Right atrium auricular region (tissue), 2 donors: ENCODE results near the gene FOXL3. TPM values are rescaled to one million over a fixed set of nuclear protein-coding genes. Genes with fewer than 3 reads are reported as not detected.

Source experiments
- DNase-seq: peaks from one replicate; pipeline ENCODE4 v3.0.0-alpha.2; 2019; ENCODE audit warnings: low spot score
- H3K27ac ChIP-seq, 2 donors: fragments of 200-600 bp; sonication (generic); 1 replicate in 1 of 2; 2 replicates in 1 of 2; pipeline ENCODE4 v1.5.1; 2016 to 2019
- H3K27me3 ChIP-seq, 2 donors: fragments of 200-600 bp; sonication (generic); one replicate each; pipeline versions ENCODE4 v1.5.1 to v1.6.0; 2017 to 2019
- H3K36me3 ChIP-seq: fragments of 200-600 bp; sonication (generic); one replicate; pipeline ENCODE4 v1.5.1; 2016
- H3K4me1 ChIP-seq, 2 donors: fragments of 200-600 bp; sonication (generic); one replicate each; pipeline versions ENCODE4 v1.5.1 to v1.6.0; 2017 to 2019
- H3K4me3 ChIP-seq, 2 donors: fragments of 200-600 bp; sonication (generic); 1 replicate in 1 of 2; 2 replicates in 1 of 2; pipeline ENCODE4 v1.5.1; 2017 to 2019; ENCODE audit warnings: mild to moderate bottlenecking in 1 of 2, moderate library complexity in 1 of 2
- H3K9me3 ChIP-seq, 2 donors: fragments of 200-600 bp; sonication (generic); one replicate each; pipeline ENCODE4 v1.5.1; 2019
- CTCF ChIP-seq, 2 donors: fragments of 200-600 bp; sonication (generic); IDR thresholded peaks; one replicate each; pipeline ENCODE4 v1.5.1; 2019; ENCODE audit warnings: antibody characterized with exemption in 2 of 2
- total RNA-seq, 2 donors: library from RNA; depleted of rRNA; stranded (reverse); fragments of >200 nt; gene quantifications; one replicate each; pipeline ENCODE4 v1.1.0, GENCODE V29; 2016

Gene FOXL3
- total RNA-seq, 2 donors from 2014 or later: not detected

GRCh38 chr7:252981-253380, 37.0 kb upstream of the FOXL3 start:
- Histone ChIP-seq H3K27ac (no peak overlapping the region), H3K36me3 (peaks cover 53% of the 10 kb centered on the region), H3K27me3 (no peaks in the 10 kb centered on the region), H3K4me3 (no peak overlapping the region), H3K4me1 (no peaks in the 10 kb centered on the region), H3K9me3 (no peaks in the 10 kb centered on the region)
- TF ChIP-seq CTCF (IDR thresholded peaks at IDR 0.05): no peak
- DNase-seq: no peak

- TF ChIP-seq CTCF (IDR thresholded peaks at IDR 0.05): no peak
- DNase-seq: no peak
- Histone ChIP-seq H3K36me3 (peaks cover 48% of the 10 kb centered on the region), H3K27ac (no peak overlapping the region), H3K27me3 (no peaks in the 10 kb centered on the region), H3K9me3 (no peaks in the 10 kb centered on the region), H3K4me1 (no peaks in the 10 kb centered on the region), H3K4me3 (no peak overlapping the region)
These were observed 36.2 kb upstream of the FOXL3 start for GRCh38 chr7:253581-254336.

- no peak for TF ChIP-seq CTCF (IDR thresholded peaks at IDR 0.05)
- peaks cover 48% of the 10 kb centered on the region for H3K36me3 ChIP-seq
- H3K27me3 ChIP-seq: no peaks in the 10 kb centered on the region
- H3K27ac ChIP-seq: no peak overlapping the region
- no peak for DNase-seq
- H3K4me1 ChIP-seq: no peaks in the 10 kb centered on the region
- no peak overlapping the region for H3K4me3 ChIP-seq
- no peaks in the 10 kb centered on the region for H3K9me3 ChIP-seq
These were observed 35.5 kb upstream of the FOXL3 start for GRCh38 chr7:254337-255037.

GRCh38 chr7:255038-255435, 34.9 kb upstream of the FOXL3 start:
- no peak for DNase-seq
- Histone ChIP-seq H3K36me3 (peaks cover 52% of the 10 kb centered on the region), H3K4me1 (no peaks in the 10 kb centered on the region), H3K27me3 (no peaks in the 10 kb centered on the region), H3K4me3 (no peak overlapping the region), H3K9me3 (no peaks in the 10 kb centered on the region), H3K27ac (no peak overlapping the region)
- TF ChIP-seq CTCF (IDR thresholded peaks at IDR 0.05): no peak

GRCh38 chr7:255721-256361, 34.1 kb upstream of the FOXL3 start:
- no peak for DNase-seq
- H3K36me3 ChIP-seq: peaks cover 55% of the 10 kb centered on the region
- H3K27me3 ChIP-seq: no peaks in the 10 kb centered on the region
- no peak for TF ChIP-seq CTCF (IDR thresholded peaks at IDR 0.05)
- H3K4me1 ChIP-seq: no peaks in the 10 kb centered on the region
- H3K4me3 ChIP-seq: no peak overlapping the region
- H3K27ac ChIP-seq: no peak overlapping the region
- no peaks in the 10 kb centered on the region for H3K9me3 ChIP-seq
